ENCODE measurements around the gene AKNA.

- TF ChIP-seq CTCF (IDR thresholded peaks at IDR 0.05; ENCODE audit: insufficient read depth, low read depth, low read length) (no peak), EZH2 (IDR thresholded peaks at IDR 0.05; ENCODE audit: insufficient read depth, low read length) (no peak)
These were observed 46.0 kb upstream of the AKNA start for GRCh38 chr9:114433720-114434255.
